Keratinocyte (primary cell): Measurements from ENCODE around the gene ZNF493. TPM values are rescaled to one million over a fixed set of nuclear protein-coding genes. Genes with fewer than 3 reads are reported as not detected.

Experiments
- DNase-seq: peaks from one replicate; pipeline ENCODE4 v3.0.0-alpha.2; 2011; ENCODE audit warnings: low read depth, missing footprints, low spot score
- FAIRE-seq: peaks from 2 replicates; lab custom pipeline; 2011; peaks lifted over from hg19 to GRCh38; lab: Jason Lieb, UNC
- H2AFZ ChIP-seq: 2 replicates; pipeline ENCODE4 v1.6.0; 2012; ENCODE audit warnings: low read length, control low read depth, inconsistent platforms; ENCODE audit not compliant: control insufficient read depth
- H3K27ac ChIP-seq: 2 replicates; pipeline ENCODE4 v1.5.1; 2011; ENCODE audit warnings: low read length; ENCODE audit not compliant: control insufficient read depth, insufficient read depth
- H3K27me3 ChIP-seq: 3 replicates; pipeline ENCODE4 v1.6.0; 2011; ENCODE audit warnings: low read length; ENCODE audit not compliant: control insufficient read depth, insufficient read depth; ENCODE audit errors: extremely low read depth
- H3K36me3 ChIP-seq, 2 experiments: 2 replicates in 1 of 2; 3 replicates in 1 of 2; pipeline ENCODE4 v1.5.1; 2011; ENCODE audit warnings: low read length in 2 of 2, mild to moderate bottlenecking in 1 of 2; ENCODE audit not compliant: control insufficient read depth in 2 of 2, insufficient read depth in 2 of 2; ENCODE audit errors: extremely low read depth in 1 of 2
- H3K4me1 ChIP-seq: 3 replicates; pipeline ENCODE4 v1.5.1; 2011; ENCODE audit warnings: low read length; ENCODE audit not compliant: control insufficient read depth, insufficient read depth; ENCODE audit errors: extremely low read depth
- H3K4me2 ChIP-seq: 3 replicates; pipeline ENCODE4 v1.6.0; 2011; ENCODE audit warnings: low read depth, low read length; ENCODE audit not compliant: control insufficient read depth, insufficient read depth; ENCODE audit errors: extremely low read depth
- H3K4me3 ChIP-seq, 3 experiments: fragments of 200-600 bp in 1 of 3; sonication (generic) in 1 of 3; 2 replicates in 2 of 3; 3 replicates in 1 of 3; pipeline ENCODE4 v1.5.1; 2011 to 2016; ENCODE audit warnings: low read length in 3 of 3, mild to moderate bottlenecking in 3 of 3, control low read depth in 2 of 3, inconsistent platforms in 1 of 3, low read depth in 1 of 3, mixed read lengths in 1 of 3, mixed run types in 1 of 3, moderate library complexity in 1 of 3; ENCODE audit not compliant: control insufficient read depth in 2 of 3, insufficient read depth in 2 of 3; ENCODE audit errors: extremely low read depth in 1 of 3
- H3K79me2 ChIP-seq: 2 replicates; pipeline ENCODE4 v1.6.0; 2012; ENCODE audit warnings: low read length; ENCODE audit not compliant: control insufficient read depth, insufficient read depth
- H3K9ac ChIP-seq: 3 replicates; pipeline ENCODE4 v1.6.0; 2011; ENCODE audit warnings: low read length; ENCODE audit not compliant: control insufficient read depth, insufficient read depth; ENCODE audit errors: extremely low read depth
- H3K9me1 ChIP-seq: 3 replicates; pipeline ENCODE4 v1.6.0; 2011; ENCODE audit warnings: low read length; ENCODE audit not compliant: control insufficient read depth, insufficient read depth; ENCODE audit errors: extremely low read depth
- H3K9me3 ChIP-seq: 2 replicates; pipeline ENCODE4 v1.5.1; 2012; ENCODE audit warnings: low read depth, low read length; ENCODE audit not compliant: control insufficient read depth
- H4K20me1 ChIP-seq: 3 replicates; pipeline ENCODE4 v1.6.0; 2011; ENCODE audit warnings: low read length; ENCODE audit not compliant: control insufficient read depth, insufficient read depth; ENCODE audit errors: extremely low read depth
- CTCF ChIP-seq, 3 experiments: IDR thresholded peaks in 1 of 3; conservative IDR thresholded peaks in 1 of 3; optimal IDR thresholded peaks in 1 of 3; 2 replicates in 2 of 3; 3 replicates in 1 of 3; pipeline versions ENCODE3 to v1.5.1; 2011; ENCODE audit warnings: low read length in 3 of 3, mild to moderate bottlenecking in 3 of 3, moderate library complexity in 2 of 3, control low read depth in 1 of 3, inconsistent platforms in 1 of 3; ENCODE audit not compliant: insufficient read depth in 2 of 3; ENCODE audit errors: extremely low read depth in 1 of 3
- EZH2 ChIP-seq: IDR thresholded peaks from one replicate; pipeline ENCODE4 v1.6.1; 2012; ENCODE audit warnings: inconsistent platforms, mild to moderate bottlenecking, low read length, moderate library complexity
- dilution Hi-C: fragments of 300-500 bp; cut with MboI; formaldehyde crosslinking; loops from one replicate; pipeline ENCODE4 v1.7.0; 2020; ENCODE audit warnings: low sequenced_read_pairs; ENCODE audit not compliant: extremely low pct_ligation_motif_present
- polyA plus RNA-seq, 5 experiments: library from polyadenylated mRNA; depleted of rRNA in 3 of 5; stranded (reverse) in 3 of 5; stranded (forward) in 1 of 5; unstranded in 1 of 5; fragments of >200 nt; gene quantifications; 1 replicate in 1 of 5; 2 replicates in 3 of 5; 3 replicates in 1 of 5; pipeline versions ENCODE4 v1.2.1 to v1.2.3, GENCODE V29; 2011 to 2012; ENCODE audit warnings: missing spikeins in 2 of 5, low read depth in 1 of 5, low replicate concordance in 1 of 5

Gene ZNF493
- polyA plus RNA-seq, 1 donor (not counting 4 experiments of a cell fraction or from before 2014, with no cell fraction given), result 3.8 TPM

DNA sequence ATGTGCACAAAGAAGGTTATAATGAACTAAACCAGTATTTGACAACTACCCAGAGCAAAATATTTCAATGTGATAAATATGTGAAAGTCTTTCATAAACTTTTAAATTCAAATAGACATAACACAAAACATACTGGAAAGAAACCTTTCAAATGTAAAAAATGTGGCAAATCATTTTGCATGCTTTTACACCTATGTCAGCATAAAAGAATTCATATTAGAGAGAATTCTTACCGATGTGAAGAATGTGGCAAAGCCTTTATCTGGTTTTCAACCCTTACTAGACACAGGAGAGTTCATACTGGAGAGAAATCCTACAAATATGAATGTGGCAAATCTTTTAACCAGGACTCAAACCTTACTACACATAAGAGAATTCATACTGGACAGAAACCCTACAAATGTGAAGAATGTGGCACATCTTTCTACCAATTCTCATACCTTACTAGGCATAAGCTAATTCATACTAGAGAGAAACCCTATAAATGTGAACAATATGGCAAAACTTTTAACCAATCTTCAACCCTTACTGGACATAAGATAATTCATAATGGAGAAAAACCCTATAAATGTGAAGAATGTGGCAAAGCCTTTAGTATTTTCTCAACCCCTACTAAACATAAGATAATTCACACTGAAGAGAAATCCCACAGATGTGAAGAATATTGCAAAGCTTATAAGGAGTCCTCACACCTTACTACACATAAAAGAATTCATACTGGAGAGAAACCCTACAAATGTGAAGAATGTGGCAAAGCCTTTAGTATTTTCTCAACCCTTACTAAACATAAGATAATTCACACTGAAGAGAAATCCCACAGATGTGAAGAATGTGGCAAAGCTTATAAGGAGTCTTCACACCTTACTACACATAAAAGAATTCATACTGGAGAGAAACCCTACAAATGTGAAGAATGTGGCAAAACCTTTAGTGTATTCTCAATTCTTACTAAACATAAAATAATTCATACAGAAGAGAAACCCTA, 26.4 kb downstream of the ZNF493 start:
- no peaks in the 10 kb centered on the region for H4K20me1 ChIP-seq
- FAIRE-seq, result no peak
- no peak overlapping the region for H2AFZ ChIP-seq
- no peak for TF ChIP-seq EZH2
- no peak for TF ChIP-seq CTCF (optimal IDR thresholded peaks at IDR 0.05 in 1 of 3, IDR thresholded peaks at IDR 0.05 in 1 of 3, conservative IDR thresholded peaks at IDR 0.05 in 1 of 3; ENCODE audit: extremely low read depth in 1 of 3, insufficient read depth in 2 of 3, low read length in 3 of 3)
- H3K9me1 ChIP-seq, result no peaks in the 10 kb centered on the region
- DNase-seq, result no peak
- H3K27me3 ChIP-seq, result no peaks in the 10 kb centered on the region
- peaks cover 0 to under 1% of the 10 kb centered on the region in 2 experiments for H3K36me3 ChIP-seq
- H3K4me3 ChIP-seq, result no peak overlapping the region
- peaks cover 19% of the 10 kb centered on the region for H3K9me3 ChIP-seq
- H3K4me2 ChIP-seq, result no peak overlapping the region
- no peaks in the 10 kb centered on the region for H3K4me1 ChIP-seq
- dilution Hi-C loops, result no loop called here
- H3K9ac ChIP-seq, result no peak overlapping the region
- H3K79me2 ChIP-seq, result no peaks in the 10 kb centered on the region
- H3K27ac ChIP-seq, result no peak overlapping the region

- no peaks in the 10 kb centered on the region for H3K27me3 ChIP-seq
- no peak overlapping the region for H3K4me3 ChIP-seq
- H3K79me2 ChIP-seq, result no peaks in the 10 kb centered on the region
- dilution Hi-C loops, result no loop called here
- H2AFZ ChIP-seq, result no peak overlapping the region
- H3K27ac ChIP-seq, result no peak overlapping the region
- FAIRE-seq, result no peak
- H3K9ac ChIP-seq, result no peak overlapping the region
- peaks cover 3% of the 10 kb centered on the region for H3K9me3 ChIP-seq
- no peaks in the 10 kb centered on the region for H3K36me3 ChIP-seq
- no peaks in the 10 kb centered on the region for H4K20me1 ChIP-seq
- H3K9me1 ChIP-seq, result no peaks in the 10 kb centered on the region
- TF ChIP-seq EZH2 (no peak), CTCF (optimal IDR thresholded peaks at IDR 0.05 in 1 of 3, IDR thresholded peaks at IDR 0.05 in 1 of 3, conservative IDR thresholded peaks at IDR 0.05 in 1 of 3; ENCODE audit: extremely low read depth in 1 of 3, insufficient read depth in 2 of 3, low read length in 3 of 3) (no peak)
- DNase-seq, result no peak
- H3K4me2 ChIP-seq, result no peak overlapping the region
- H3K4me1 ChIP-seq, result no peaks in the 10 kb centered on the region
Measured at GRCh38 chr19:21430675-21431074, 33.7 kb downstream of the ZNF493 start.
